NCI-H1105 (cell line): ENCODE data around the gene CAPN15.

Source experiments
- DNase-seq: peaks from one replicate; lab custom pipeline; 2025; lab: John Stamatoyannopoulos, UW

The CAPN15 gene

GRCh38 chr16:561957-562938, 34.7 kb downstream of the CAPN15 start:
- no peak for DNase-seq

DNA sequence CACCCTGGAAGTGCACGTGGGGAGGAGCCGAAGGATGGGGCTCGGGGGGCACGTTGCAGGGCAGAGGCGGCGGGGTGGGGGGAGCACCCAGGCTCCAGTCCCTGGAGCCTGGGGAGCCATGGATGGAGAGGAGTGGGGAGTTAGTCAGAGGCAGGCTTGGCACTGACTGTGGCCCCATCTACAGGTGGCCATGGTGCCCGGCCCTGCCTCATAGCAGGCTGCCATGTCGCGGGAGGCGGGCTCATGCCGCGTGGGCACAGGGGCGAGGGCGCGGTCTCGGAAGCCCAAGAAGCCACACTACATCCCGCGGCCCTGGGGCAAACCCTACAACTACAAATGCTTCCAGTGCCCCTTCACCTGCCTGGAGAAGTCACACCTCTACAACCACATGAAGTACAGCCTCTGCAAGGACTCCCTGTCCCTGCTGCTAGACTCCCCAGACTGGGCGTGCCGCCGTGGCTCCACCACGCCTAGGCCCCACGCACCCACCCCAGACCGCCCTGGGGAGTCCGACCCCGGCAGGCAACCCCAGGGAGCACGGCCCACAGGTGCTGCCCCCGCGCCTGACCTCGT, 35.6 kb downstream of the CAPN15 start:
- DNase-seq: no peak

GRCh38 chr16:564690-565418, 37.3 kb downstream of the CAPN15 start:
- no peak for DNase-seq

DNA sequence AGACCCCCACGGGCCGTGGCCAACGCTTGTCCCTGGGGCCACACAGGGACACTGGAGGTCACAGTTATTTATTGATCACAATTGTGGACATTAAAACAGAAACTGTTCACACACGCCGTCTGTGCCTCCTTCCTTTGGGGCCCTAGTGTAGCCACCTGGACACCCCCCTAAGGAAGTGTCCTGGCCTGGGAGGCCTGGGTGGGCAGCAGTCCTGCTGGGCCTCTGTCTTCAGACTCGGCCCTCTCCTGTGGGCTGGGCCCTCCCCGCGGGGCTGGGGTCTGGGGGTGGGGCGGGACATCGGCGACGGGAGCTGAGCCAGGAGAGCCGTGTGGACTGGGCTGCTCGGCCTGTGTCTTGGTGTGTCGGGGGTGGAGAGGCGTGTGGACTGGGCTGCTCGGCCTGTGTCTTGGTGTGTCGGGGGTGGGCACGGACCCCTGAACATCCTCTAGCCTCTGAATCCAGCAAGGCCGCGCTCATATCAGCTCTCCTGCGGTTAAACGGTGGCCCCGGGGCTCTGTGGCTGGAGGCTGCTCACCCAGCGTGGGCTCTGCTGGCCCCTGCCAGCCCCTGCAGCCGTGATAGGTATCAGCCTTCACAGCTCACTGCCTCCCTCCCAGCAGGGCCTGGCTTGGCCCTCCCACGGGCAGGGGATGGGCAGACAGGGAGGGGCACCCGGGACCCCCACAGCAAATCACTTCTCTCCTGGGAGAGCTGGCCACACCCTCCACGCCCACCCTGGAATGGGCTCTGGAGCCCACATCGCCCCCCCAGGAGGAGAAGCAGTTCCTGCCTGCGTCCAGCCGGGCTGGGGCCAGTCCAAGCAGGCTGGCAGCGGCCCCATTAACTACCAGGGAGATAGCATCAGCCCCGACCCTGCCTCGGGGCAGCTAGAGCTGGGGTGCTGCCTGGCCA, 38.2 kb downstream of the CAPN15 start:
- no peak for DNase-seq

- DNase-seq: no peak
Observed at GRCh38 chr16:566475-567372, 39.2 kb downstream of the CAPN15 start, which contains the start of gene NHLRC4. Gene NHLRC4 (plus strand): TSS chr16:567005. CDS start chr16:568048, 1,043 bp downstream.

DNA sequence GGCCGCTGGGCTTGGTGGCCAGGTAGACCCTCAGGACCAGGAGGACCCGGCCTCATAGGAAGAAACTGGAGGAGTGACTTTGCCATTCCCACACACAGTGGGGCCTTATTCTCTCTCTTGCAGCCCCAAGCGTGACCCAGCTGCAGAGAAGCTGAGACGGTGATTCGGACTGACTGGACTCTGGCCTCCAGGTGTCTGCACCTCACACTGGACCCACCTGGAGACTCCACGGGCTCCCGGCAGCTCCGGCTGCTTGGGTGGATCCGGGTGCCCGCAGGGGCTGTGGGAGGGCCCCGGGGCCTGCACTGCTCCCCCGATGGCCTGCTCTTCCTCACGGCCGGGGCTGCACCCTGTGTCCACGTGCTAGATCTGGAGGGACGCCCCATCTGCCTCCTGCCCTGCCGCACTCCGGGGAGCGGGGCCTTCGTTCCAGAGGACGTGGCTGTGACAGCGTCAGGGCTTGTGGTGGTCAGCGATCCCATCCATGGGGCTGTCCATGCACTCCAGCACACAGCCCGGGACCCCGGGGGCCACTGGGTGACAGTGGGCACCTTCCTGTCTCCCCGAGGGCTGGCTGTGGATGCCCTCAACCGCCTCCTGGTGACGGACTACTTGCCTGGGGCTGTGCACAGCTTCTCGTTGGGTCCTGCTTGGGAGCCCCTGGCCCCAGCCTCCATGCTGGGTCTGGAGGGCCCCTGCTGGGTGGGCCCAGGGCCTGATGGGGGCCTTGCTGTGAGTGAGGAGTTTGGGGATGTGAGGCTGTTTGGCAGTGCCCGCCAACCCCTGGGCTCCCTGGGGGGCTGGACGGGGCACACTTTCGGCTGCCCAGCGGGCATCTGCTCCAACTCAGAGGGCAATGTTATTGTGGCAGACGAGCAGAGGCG, 40.1 kb downstream of the CAPN15 start:
- no peak for DNase-seq

- no peak for DNase-seq
Observed at GRCh38 chr16:568401-569258, 41.1 kb downstream of the CAPN15 start.

- no peak for DNase-seq
Observed at GRCh38 chr16:569445-570254, 42.1 kb downstream of the CAPN15 start, which contains the start of gene PIGQ. Gene PIGQ (plus strand): TSS chr16:569968. CDS start chr16:574075, 4,107 bp downstream.

GRCh38 chr16:572865-573650, 45.5 kb downstream of the CAPN15 start:
- no peak for DNase-seq

DNA sequence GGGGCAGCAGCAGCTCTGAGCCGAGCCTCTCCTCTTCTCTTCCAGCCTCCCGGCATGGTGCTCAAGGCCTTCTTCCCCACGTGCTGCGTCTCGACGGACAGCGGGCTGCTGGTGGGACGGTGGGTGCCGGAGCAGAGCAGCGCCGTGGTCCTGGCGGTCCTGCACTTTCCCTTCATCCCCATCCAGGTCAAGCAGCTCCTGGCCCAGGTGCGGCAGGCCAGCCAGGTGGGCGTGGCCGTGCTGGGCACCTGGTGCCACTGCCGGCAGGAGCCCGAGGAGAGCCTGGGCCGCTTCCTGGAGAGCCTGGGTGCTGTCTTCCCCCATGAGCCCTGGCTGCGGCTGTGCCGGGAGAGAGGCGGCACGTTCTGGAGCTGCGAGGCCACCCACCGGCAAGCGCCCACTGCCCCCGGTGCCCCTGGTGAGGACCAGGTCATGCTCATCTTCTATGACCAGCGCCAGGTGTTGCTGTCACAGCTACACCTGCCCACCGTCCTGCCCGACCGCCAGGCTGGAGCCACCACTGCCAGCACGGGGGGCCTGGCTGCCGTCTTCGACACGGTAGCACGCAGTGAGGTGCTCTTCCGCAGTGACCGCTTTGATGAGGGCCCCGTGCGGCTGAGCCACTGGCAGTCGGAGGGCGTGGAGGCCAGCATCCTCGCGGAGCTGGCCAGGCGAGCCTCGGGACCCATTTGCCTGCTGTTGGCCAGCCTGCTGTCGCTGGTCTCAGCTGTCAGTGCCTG, 46.7 kb downstream of the CAPN15 start:
- no peak for DNase-seq

GRCh38 chr16:575354-576196, 48.1 kb downstream of the CAPN15 start:
- no peak for DNase-seq

- DNase-seq: no peak
Observed at GRCh38 chr16:576197-576822, 48.8 kb downstream of the CAPN15 start.

DNA sequence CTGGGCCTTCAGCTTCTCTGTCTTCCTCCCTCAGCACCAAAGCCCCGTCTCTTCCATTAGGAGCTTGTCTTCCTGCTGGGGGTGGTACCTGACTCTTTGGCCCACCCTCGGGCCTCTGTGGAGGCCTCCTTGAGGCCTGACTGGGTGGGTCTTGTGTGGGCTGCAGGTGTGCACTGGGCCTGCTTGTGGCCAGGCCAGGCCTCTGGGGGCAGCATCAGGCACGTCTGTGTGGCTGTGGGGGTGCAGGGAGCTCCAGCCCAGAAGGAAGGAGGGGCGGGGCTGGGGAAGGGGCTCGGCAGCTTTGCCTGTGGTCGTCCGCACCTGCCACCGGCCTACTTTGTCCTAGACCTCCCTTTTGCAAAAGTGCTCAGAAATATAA, 49.3 kb downstream of the CAPN15 start:
- no peak for DNase-seq

GRCh38 chr16:577796-578195, 50.3 kb downstream of the CAPN15 start:
- DNase-seq: no peak
